Endothelial cell of umbilical vein (primary cell): ENCODE results near the gene SERINC1. TPM values are rescaled to one million over a fixed set of nuclear protein-coding genes. Genes with fewer than 3 reads are reported as not detected.

ENCODE experiments used
- BruUV-seq: library from RNA; stranded (reverse); fragments of 400-500 nt; replicated peaks from 2 replicates; lab custom pipeline; 2021; lab: Mats Ljungman, UMichigan
- CTCF ChIA-PET: fragments of 300-600, 350-600 bp; sonication (Branson Sonifier 250); formaldehyde crosslinking; loops from one replicate; lab custom pipeline; 2021; ENCODE audit warnings: antibody characterized with exemption, inconsistent platforms; lab: Charles Lee
- POLR2A ChIA-PET: fragments of 300-600, 350-600 bp; sonication (Branson Sonifier 250); formaldehyde crosslinking; loops from one replicate; lab custom pipeline; 2021; ENCODE audit warnings: antibody characterized with exemption, inconsistent platforms; lab: Charles Lee
- DNase-seq: peaks from one replicate; pipeline ENCODE4 v3.0.0-alpha.2; 2011; ENCODE audit warnings: low read depth, low spot score
- FAIRE-seq: peaks from 2 replicates; lab custom pipeline; 2011; peaks lifted over from hg19 to GRCh38; lab: Jason Lieb, UNC
- H2AFZ ChIP-seq: 2 replicates; pipeline ENCODE4 v1.6.0; 2012; ENCODE audit warnings: low read depth, low read length, control low read depth, inconsistent platforms
- H3K27ac ChIP-seq: 2 replicates; pipeline ENCODE4 v1.5.1; 2011; ENCODE audit warnings: low read depth, mild to moderate bottlenecking, control low read depth, low read length, moderate library complexity; ENCODE audit not compliant: insufficient read depth
- H3K27me3 ChIP-seq, 2 experiments: 2 replicates each; pipeline versions ENCODE4 v1.6.0 to v1.6.1; 2011; ENCODE audit warnings: low read length in 2 of 2, mixed read lengths in 1 of 2; ENCODE audit not compliant: control insufficient read depth in 2 of 2, insufficient read depth in 2 of 2
- H3K36me3 ChIP-seq, 2 experiments: 2 replicates in 1 of 2; 3 replicates in 1 of 2; pipeline ENCODE4 v1.5.1; 2011; ENCODE audit warnings: low read length in 2 of 2, mild to moderate bottlenecking in 1 of 2, moderate library complexity in 1 of 2; ENCODE audit not compliant: control insufficient read depth in 2 of 2, insufficient read depth in 2 of 2; ENCODE audit errors: extremely low read depth in 1 of 2
- H3K4me1 ChIP-seq: 3 replicates; pipeline ENCODE4 v1.5.1; 2011; ENCODE audit warnings: mild to moderate bottlenecking, low read length; ENCODE audit not compliant: control insufficient read depth, insufficient read depth; ENCODE audit errors: extremely low read depth
- H3K4me2 ChIP-seq: 2 replicates; pipeline ENCODE4 v1.6.1; 2011; ENCODE audit warnings: low read length, control low read depth, mixed read lengths; ENCODE audit not compliant: insufficient read depth
- H3K4me3 ChIP-seq, 3 experiments: fragments of 200-600 bp in 1 of 3; sonication (generic), shearing (Covaris generic) in 1 of 3; replicated peaks in 1 of 3; 2 replicates each; pipeline ENCODE4 v1.5.1; 2011 to 2016; ENCODE audit warnings: control low read depth in 3 of 3, low read length in 3 of 3, mild to moderate bottlenecking in 2 of 3, inconsistent platforms in 1 of 3, low read depth in 1 of 3, moderate library complexity in 1 of 3; ENCODE audit not compliant: insufficient read depth in 1 of 3
- H3K79me2 ChIP-seq: 2 replicates; pipeline ENCODE4 v1.6.0; 2012; ENCODE audit warnings: low read length, inconsistent platforms; ENCODE audit not compliant: control insufficient read depth, insufficient read depth
- H3K9ac ChIP-seq: replicated peaks from 2 replicates; pipeline ENCODE3; 2011; ENCODE audit warnings: low read length, control low read depth; ENCODE audit not compliant: insufficient read depth; ENCODE audit errors: extremely low read depth
- H3K9me1 ChIP-seq: replicated peaks from 3 replicates; pipeline ENCODE4 v1.6.0; 2011; ENCODE audit warnings: mild to moderate bottlenecking, low read length; ENCODE audit not compliant: control insufficient read depth, insufficient read depth; ENCODE audit errors: extremely low read depth
- H3K9me3 ChIP-seq: replicated peaks from 2 replicates; pipeline ENCODE4 v1.5.1; 2012; ENCODE audit warnings: low read length, inconsistent platforms; ENCODE audit not compliant: control insufficient read depth, insufficient read depth
- H4K20me1 ChIP-seq: replicated peaks from 2 replicates; pipeline ENCODE3; 2011; ENCODE audit warnings: mild to moderate bottlenecking, low read length; ENCODE audit not compliant: control insufficient read depth, insufficient read depth; ENCODE audit errors: extremely low read depth
- EZH2 ChIP-seq: IDR thresholded peaks from 2 replicates; pipeline ENCODE4 v1.6.1; 2012; ENCODE audit warnings: borderline replicate concordance, low read depth, mild to moderate bottlenecking, moderate library complexity, low read length, inconsistent platforms; ENCODE audit not compliant: severe bottlenecking
- FOS ChIP-seq: IDR thresholded peaks from 2 replicates; pipeline ENCODE4 v1.6.1; 2011; ENCODE audit warnings: mild to moderate bottlenecking, low read length, moderate library complexity, borderline replicate concordance; ENCODE audit not compliant: insufficient read depth
- GATA2 ChIP-seq: IDR thresholded peaks from 2 replicates; pipeline ENCODE4 v1.7.0; 2011; ENCODE audit warnings: low read depth, mild to moderate bottlenecking, moderate library complexity, mixed read lengths, low read length; ENCODE audit not compliant: insufficient read length, insufficient read depth
- JUN ChIP-seq: IDR thresholded peaks from 2 replicates; pipeline ENCODE4 v1.6.1; 2011; ENCODE audit warnings: borderline replicate concordance, low read depth; ENCODE audit not compliant: insufficient read length, insufficient read depth
- MYC ChIP-seq: IDR thresholded peaks from one replicate; pipeline ENCODE4 v1.6.1; 2011; ENCODE audit warnings: mild to moderate bottlenecking, low read depth, low read length
- POLR2AphosphoS5 ChIP-seq: IDR thresholded peaks from 2 replicates; pipeline ENCODE4 v1.6.1; 2012; ENCODE audit warnings: low read depth, mild to moderate bottlenecking, control low read depth, low read length, moderate library complexity; ENCODE audit not compliant: insufficient read depth
- dilution Hi-C: fragments of 300-500 bp; cut with MboI; formaldehyde crosslinking; loops from one replicate; pipeline ENCODE4 v1.15.0; 2019; ENCODE audit warnings: low sequenced_read_pairs; ENCODE audit not compliant: extremely low pct_ligation_motif_present
- intact Hi-C: fragments of 100-400 bp; cut with micrococcal nuclease; formaldehyde crosslinking; loops from one replicate; pipeline ENCODE4 v1.10.0; 2022
- polyA plus RNA-seq, 4 experiments: library from polyadenylated mRNA; depleted of rRNA in 3 of 4; stranded (reverse) in 3 of 4; unstranded in 1 of 4; fragments of >200 nt; gene quantifications; 2 replicates each; pipeline versions ENCODE4 v1.2.1 to v1.2.3, GENCODE V29; 2011 to 2012; ENCODE audit warnings: missing spikeins in 1 of 4
- total RNA-seq: library from RNA; stranded (reverse); gene quantifications from 2 replicates; pipeline ENCODE4 v1.2.3, GENCODE V29; 2021
- TF ChIP-seq, protein P1 (sequence below): IDR thresholded peaks from 2 replicates; pipeline ENCODE4 v1.6.1; 2011; ENCODE audit not compliant: insufficient read depth, insufficient read length
- TF ChIP-seq, protein P2 (sequence below), 2 donors: IDR thresholded peaks; 1 replicate in 1 of 2; 2 replicates in 1 of 2; pipeline ENCODE4 v1.5.1; 2011; ENCODE audit warnings: low read length in 2 of 2, mild to moderate bottlenecking in 2 of 2, moderate library complexity in 2 of 2, control low read depth in 1 of 2, inconsistent platforms in 1 of 2, low read depth in 1 of 2; ENCODE audit not compliant: insufficient read depth in 1 of 2; ENCODE audit errors: extremely low read depth in 1 of 2

The SERINC1 gene
- total and polyA plus RNA-seq, 2 donors (not counting 3 experiments of a cell fraction or from before 2014, with no cell fraction given) = 40.4 to 76.5 TPM

DNA sequence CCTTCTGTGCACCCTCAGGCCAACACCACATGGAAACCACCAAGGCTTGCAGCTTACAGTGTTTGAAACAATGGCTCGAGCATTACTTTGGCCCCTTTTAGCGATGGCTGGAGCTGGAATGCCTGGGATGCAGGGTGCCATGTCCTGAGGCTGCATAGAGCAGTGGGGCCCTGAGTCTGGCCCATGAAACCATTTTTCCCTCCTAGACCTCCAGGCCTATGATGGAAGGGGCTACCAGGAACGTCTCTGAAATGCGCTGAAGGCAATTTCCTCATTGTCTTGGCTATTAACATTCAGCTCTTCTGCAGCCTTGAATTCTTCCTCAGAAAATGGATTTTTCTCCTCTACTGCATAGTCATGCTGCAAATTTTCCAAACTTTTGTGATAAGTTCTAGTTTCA lies 29.9 kb upstream of the SERINC1 start:
- Histone ChIP-seq H2AFZ (no peak overlapping the region), H3K36me3 (no peaks in the 10 kb centered on the region), H3K9me3 (no peaks in the 10 kb centered on the region), H3K27ac (no peak overlapping the region), H3K4me3 (no peak overlapping the region), H3K4me2 (no peak overlapping the region), H3K27me3 (no peaks in the 10 kb centered on the region), H3K9me1 (no peaks in the 10 kb centered on the region), H4K20me1 (no peaks in the 10 kb centered on the region), H3K79me2 (no peaks in the 10 kb centered on the region), H3K4me1 (no peaks in the 10 kb centered on the region), H3K9ac (no peak overlapping the region)
- FAIRE-seq = no peak
- POLR2A ChIA-PET = no interaction called here
- BruUV-seq = no TSS peak
- intact Hi-C loops = no loop called here
- CTCF ChIA-PET = interaction anchor here (2.5 kb wide), 1 partner anchor 10 kb away, joined by 11 read pairs; no protein-coding TSS in a partner anchor
- no peak for TF ChIP-seq MYC
- no peak for TF ChIP-seq FOS
- TF ChIP-seq, protein P1, sequence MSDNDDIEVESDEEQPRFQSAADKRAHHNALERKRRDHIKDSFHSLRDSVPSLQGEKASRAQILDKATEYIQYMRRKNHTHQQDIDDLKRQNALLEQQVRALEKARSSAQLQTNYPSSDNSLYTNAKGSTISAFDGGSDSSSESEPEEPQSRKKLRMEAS = no peak
- no peak for TF ChIP-seq JUN
- no peak for TF ChIP-seq GATA2
- no peak for TF ChIP-seq POLR2AphosphoS5
- no peak for TF ChIP-seq EZH2
- TF ChIP-seq, protein P2, sequence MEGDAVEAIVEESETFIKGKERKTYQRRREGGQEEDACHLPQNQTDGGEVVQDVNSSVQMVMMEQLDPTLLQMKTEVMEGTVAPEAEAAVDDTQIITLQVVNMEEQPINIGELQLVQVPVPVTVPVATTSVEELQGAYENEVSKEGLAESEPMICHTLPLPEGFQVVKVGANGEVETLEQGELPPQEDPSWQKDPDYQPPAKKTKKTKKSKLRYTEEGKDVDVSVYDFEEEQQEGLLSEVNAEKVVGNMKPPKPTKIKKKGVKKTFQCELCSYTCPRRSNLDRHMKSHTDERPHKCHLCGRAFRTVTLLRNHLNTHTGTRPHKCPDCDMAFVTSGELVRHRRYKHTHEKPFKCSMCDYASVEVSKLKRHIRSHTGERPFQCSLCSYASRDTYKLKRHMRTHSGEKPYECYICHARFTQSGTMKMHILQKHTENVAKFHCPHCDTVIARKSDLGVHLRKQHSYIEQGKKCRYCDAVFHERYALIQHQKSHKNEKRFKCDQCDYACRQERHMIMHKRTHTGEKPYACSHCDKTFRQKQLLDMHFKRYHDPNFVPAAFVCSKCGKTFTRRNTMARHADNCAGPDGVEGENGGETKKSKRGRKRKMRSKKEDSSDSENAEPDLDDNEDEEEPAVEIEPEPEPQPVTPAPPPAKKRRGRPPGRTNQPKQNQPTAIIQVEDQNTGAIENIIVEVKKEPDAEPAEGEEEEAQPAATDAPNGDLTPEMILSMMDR (IDR thresholded peaks at IDR 0.05; ENCODE audit: extremely low read depth in 1 of 2, insufficient read depth in 1 of 2, low read depth in 1 of 2, low read length in 2 of 2) = no peak
- dilution Hi-C loops = no loop called here
- no peak for DNase-seq
